Endodermal cell (in vitro differentiated cells): Measurements from ENCODE around the gene CUX1. TPM values are rescaled to one million over a fixed set of nuclear protein-coding genes. Genes with fewer than 3 reads are reported as not detected.
A peak's percentile ranks its signal among the peaks of the same experiment; 100 is the strongest.

Source experiments
- DNase-seq: peaks from one replicate; pipeline ENCODE4 v3.0.0-alpha.2; 2017
- H3K27ac ChIP-seq: 2 replicates; pipeline ENCODE4 v1.5.1; 2013; ENCODE audit warnings: mild to moderate bottlenecking, low read depth, low read length, moderate library complexity
- H3K27me3 ChIP-seq: 2 replicates; pipeline ENCODE4 v1.6.1; 2013; ENCODE audit warnings: mild to moderate bottlenecking, low read length, moderate library complexity; ENCODE audit not compliant: insufficient read depth, control insufficient read depth, poor library complexity, severe bottlenecking
- H3K36me3 ChIP-seq: 2 replicates; pipeline ENCODE4 v1.7.0; 2013; ENCODE audit warnings: mild to moderate bottlenecking, low read length, moderate library complexity; ENCODE audit not compliant: control insufficient read depth, insufficient read depth
- H3K4me1 ChIP-seq: one replicate; pipeline ENCODE4 v1.7.0; 2013; ENCODE audit warnings: low read length; ENCODE audit not compliant: control insufficient read depth, insufficient read depth
- H3K4me3 ChIP-seq: 2 replicates; pipeline ENCODE4 v1.5.1; 2013; ENCODE audit warnings: mild to moderate bottlenecking, low read length, moderate library complexity
- H3K9ac ChIP-seq: 2 replicates; pipeline ENCODE4 v1.6.1; 2013; ENCODE audit warnings: mild to moderate bottlenecking, low read length, moderate library complexity; ENCODE audit not compliant: poor library complexity, severe bottlenecking; ENCODE audit errors: extremely low read depth
- H3K9me3 ChIP-seq: 2 replicates; pipeline ENCODE4 v1.6.1; 2013; ENCODE audit warnings: mild to moderate bottlenecking, low read length, moderate library complexity; ENCODE audit not compliant: control insufficient read depth
- H3K27ac Mint-ChIP-seq: 2 replicates; pipeline ENCODE4 v1.8.0; 2020; ENCODE audit warnings: mixed read lengths
- H3K27me3 Mint-ChIP-seq: 2 replicates; pipeline ENCODE4 v1.8.0; 2021; ENCODE audit warnings: mild to moderate bottlenecking, mixed read lengths; ENCODE audit not compliant: insufficient read depth
- H3K36me3 Mint-ChIP-seq: 2 replicates; pipeline ENCODE4 v1.8.0; 2020; ENCODE audit warnings: low read depth, mixed read lengths
- H3K4me1 Mint-ChIP-seq: 2 replicates; pipeline ENCODE4 v1.8.0; 2020; ENCODE audit warnings: mixed read lengths
- H3K4me3 Mint-ChIP-seq: 2 replicates; pipeline ENCODE4 v1.8.0; 2020; ENCODE audit warnings: mild to moderate bottlenecking, moderate library complexity, mixed read lengths
- H3K9me3 Mint-ChIP-seq: 2 replicates; pipeline ENCODE4 v1.8.0; 2020; ENCODE audit warnings: mild to moderate bottlenecking, mixed read lengths
- WGBS, 2 experiments: methylation state at CpG; one replicate each; pipeline versions ENCODE4 v1.1.5 to v1.1.7; 2013; ENCODE audit warnings: missing lambda C conversion rate in 2 of 2, mixed read lengths in 1 of 2; ENCODE audit not compliant: insufficient coverage in 1 of 2, insufficient read length in 1 of 2; 5-methylcytosine and 5-hydroxymethylcytosine counted together
- total RNA-seq, 2 donors: library from RNA; stranded (reverse); fragmentation: NEBNext Ultra II Directional in 1 of 2; extraction: Animal tissue kit (Norgen Biotek cat#: 25700) in 1 of 2; gene quantifications; 2 replicates in 1 of 2; 3 replicates in 1 of 2; pipeline ENCODE4 v1.2.1, GENCODE V29; 2021
- TF ChIP-seq, protein P1 (sequence below): fragments of 200-600 bp; sonication (generic); conservative IDR thresholded peaks from 2 replicates; pipeline ENCODE4 v1.5.0; 2021; ENCODE audit warnings: antibody characterized with exemption, mild to moderate bottlenecking

Gene CUX1
- total RNA-seq, 2 donors from 2014 or later = 85.1 to 108 TPM

GRCh38 chr7:102275123-102275703 lies 457.8 kb downstream of the CUX1 start:
- Histone ChIP-seq H3K27me3 (no peaks in the 10 kb centered on the region), H3K4me1 (no peaks in the 10 kb centered on the region), H3K9me3 (no peaks in the 10 kb centered on the region), H3K4me3 (no peak overlapping the region), H3K36me3 (no peaks in the 10 kb centered on the region), H3K27ac (no peak overlapping the region), H3K9ac (no peak overlapping the region)
- no peaks in the 10 kb centered on the region for H3K36me3 Mint-ChIP-seq
- H3K27me3 Mint-ChIP-seq = no peaks in the 10 kb centered on the region
- WGBS, 2 experiments = 91 to 95% methylated on average over 7 to 10 of the region's 10 CpGs
- no peaks in the 10 kb centered on the region for H3K9me3 Mint-ChIP-seq
- TF ChIP-seq, protein P1, sequence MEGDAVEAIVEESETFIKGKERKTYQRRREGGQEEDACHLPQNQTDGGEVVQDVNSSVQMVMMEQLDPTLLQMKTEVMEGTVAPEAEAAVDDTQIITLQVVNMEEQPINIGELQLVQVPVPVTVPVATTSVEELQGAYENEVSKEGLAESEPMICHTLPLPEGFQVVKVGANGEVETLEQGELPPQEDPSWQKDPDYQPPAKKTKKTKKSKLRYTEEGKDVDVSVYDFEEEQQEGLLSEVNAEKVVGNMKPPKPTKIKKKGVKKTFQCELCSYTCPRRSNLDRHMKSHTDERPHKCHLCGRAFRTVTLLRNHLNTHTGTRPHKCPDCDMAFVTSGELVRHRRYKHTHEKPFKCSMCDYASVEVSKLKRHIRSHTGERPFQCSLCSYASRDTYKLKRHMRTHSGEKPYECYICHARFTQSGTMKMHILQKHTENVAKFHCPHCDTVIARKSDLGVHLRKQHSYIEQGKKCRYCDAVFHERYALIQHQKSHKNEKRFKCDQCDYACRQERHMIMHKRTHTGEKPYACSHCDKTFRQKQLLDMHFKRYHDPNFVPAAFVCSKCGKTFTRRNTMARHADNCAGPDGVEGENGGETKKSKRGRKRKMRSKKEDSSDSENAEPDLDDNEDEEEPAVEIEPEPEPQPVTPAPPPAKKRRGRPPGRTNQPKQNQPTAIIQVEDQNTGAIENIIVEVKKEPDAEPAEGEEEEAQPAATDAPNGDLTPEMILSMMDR = no peak
- H3K27ac Mint-ChIP-seq = no peak overlapping the region
- DNase-seq = no peak
- H3K4me3 Mint-ChIP-seq = no peak overlapping the region
- H3K4me1 Mint-ChIP-seq = peaks cover 4% of the 10 kb centered on the region

DNA sequence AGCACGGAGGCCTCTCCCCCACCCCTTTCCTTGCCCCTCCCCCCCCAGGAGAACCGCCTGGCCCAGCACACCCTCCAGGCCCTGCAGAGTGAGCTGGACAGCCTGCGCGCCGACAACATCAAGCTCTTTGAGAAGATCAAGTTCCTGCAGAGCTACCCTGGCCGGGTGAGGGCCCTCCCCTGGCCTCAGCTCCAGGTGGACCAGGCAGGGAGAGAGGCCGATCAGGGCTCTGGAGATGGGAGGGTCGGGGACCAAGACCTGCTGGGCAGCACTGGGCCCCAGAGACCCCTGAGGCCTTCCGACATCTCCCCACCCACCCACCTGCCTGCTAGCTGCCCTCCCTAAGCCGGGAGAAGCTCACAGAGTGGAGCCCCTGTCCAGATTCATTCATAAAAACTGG lies 460.5 kb downstream of the CUX1 start:
- H3K9me3 Mint-ChIP-seq = no peaks in the 10 kb centered on the region
- no peak overlapping the region for H3K4me3 ChIP-seq
- no peaks in the 10 kb centered on the region for H3K4me1 ChIP-seq
- TF ChIP-seq, protein P1 = no peak
- peaks cover 2% of the 10 kb centered on the region for H3K4me1 Mint-ChIP-seq
- no peaks in the 10 kb centered on the region for H3K27me3 Mint-ChIP-seq
- no peak overlapping the region for H3K4me3 Mint-ChIP-seq
- H3K36me3 ChIP-seq = no peaks in the 10 kb centered on the region
- WGBS, 2 experiments = 87 to 92% methylated on average over 2 to 10 of the region's 10 CpGs
- H3K9ac ChIP-seq = no peak overlapping the region
- no peaks in the 10 kb centered on the region for H3K36me3 Mint-ChIP-seq
- DNase-seq = no peak
- H3K27me3 ChIP-seq = no peaks in the 10 kb centered on the region
- H3K27ac ChIP-seq = no peak overlapping the region
- H3K9me3 ChIP-seq = no peaks in the 10 kb centered on the region
- no peak overlapping the region for H3K27ac Mint-ChIP-seq

DNA sequence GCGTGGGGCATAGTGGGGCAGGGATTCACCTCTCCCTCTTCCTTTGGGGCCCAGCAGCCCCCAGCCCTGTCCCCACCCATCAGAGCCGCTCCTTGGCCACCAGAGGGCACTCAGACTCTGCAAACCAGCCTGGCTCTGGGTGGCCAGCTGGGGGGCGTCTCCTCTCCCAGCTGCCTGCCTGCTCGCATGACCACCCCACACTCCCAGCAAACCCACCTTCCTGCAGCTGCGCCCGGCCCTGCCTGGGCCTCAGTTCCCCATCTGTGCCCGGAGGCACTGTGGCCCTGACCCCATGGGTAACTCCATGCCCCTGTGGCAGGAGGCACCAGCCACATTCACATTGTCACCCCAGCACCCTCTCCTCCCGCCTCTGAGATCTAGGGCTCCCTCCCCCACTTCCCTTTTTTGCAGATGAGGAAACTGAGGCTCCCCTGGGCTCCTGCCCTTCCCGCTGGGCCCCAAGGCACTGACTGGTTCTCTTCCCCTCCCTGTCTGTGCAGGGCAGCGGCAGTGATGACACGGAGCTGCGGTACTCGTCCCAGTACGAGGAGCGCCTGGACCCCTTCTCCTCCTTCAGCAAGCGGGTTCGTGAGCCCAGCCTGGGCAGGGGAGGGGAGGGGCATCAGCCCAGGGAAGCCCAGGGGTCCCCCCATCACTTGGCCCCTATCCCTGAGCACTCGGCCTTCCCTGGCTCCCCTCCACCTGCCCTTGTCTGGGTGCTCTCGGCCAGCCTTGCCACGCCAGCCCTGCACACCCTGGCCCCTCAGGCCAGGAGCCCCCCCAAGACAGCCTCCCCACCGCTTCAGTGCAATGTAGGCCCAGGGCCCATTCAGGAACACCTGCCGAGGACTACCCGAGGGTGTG lies 462.3 kb downstream of the CUX1 start:
- H3K27me3 ChIP-seq = no peaks in the 10 kb centered on the region
- 68 to 70% methylated on average over 2 to 23 of the region's 23 CpGs for WGBS, 2 experiments
- no peaks in the 10 kb centered on the region for H3K36me3 Mint-ChIP-seq
- H3K9me3 ChIP-seq = no peaks in the 10 kb centered on the region
- H3K27me3 Mint-ChIP-seq = peaks cover under 1% of the 10 kb centered on the region
- TF ChIP-seq, protein P1 = peak; percentile 96
- no peak overlapping the region for H3K9ac ChIP-seq
- DNase-seq = peak; percentile 91
- no peaks in the 10 kb centered on the region for H3K36me3 ChIP-seq
- no peak overlapping the region for H3K4me3 Mint-ChIP-seq
- H3K27ac ChIP-seq = no peak overlapping the region
- no peak overlapping the region for H3K4me3 ChIP-seq
- no peaks in the 10 kb centered on the region for H3K4me1 ChIP-seq
- H3K9me3 Mint-ChIP-seq = no peaks in the 10 kb centered on the region
- no peak overlapping the region for H3K27ac Mint-ChIP-seq
- H3K4me1 Mint-ChIP-seq = peaks cover 2% of the 10 kb centered on the region
